Caco-2 (cell line): ENCODE measurements around the gene NDRG3. TPM values are rescaled to one million over a fixed set of nuclear protein-coding genes. Genes with fewer than 3 reads are reported as not detected.

Source experiments
- BruUV-seq: library from RNA; stranded (reverse); fragments of 400-500 nt; replicated peaks from 2 replicates; lab custom pipeline; 2021; lab: Mats Ljungman, UMichigan
- CTCF ChIA-PET: fragments of 300-600 bp; sonication (Branson Sonifier 250); formaldehyde crosslinking; loops from one replicate; lab custom pipeline; 2022; ENCODE audit warnings: antibody characterized with exemption; lab: Charles Lee
- POLR2A ChIA-PET: fragments of 300-600 bp; sonication (Branson Sonifier 250); formaldehyde crosslinking; loops from one replicate; lab custom pipeline; 2022; ENCODE audit warnings: antibody characterized with exemption; lab: Charles Lee
- DNase-seq, 2 experiments: peaks; one replicate each; pipeline versions ENCODE4 v3.0.0 to v3.0.0-alpha.2; 2020 to 2022
- H3K27me3 ChIP-seq: replicated peaks from 2 replicates; pipeline ENCODE4 v1.6.0; 2011; ENCODE audit warnings: low read length; ENCODE audit not compliant: control insufficient read depth, insufficient read depth
- H3K36me3 ChIP-seq: 2 replicates; pipeline ENCODE4 v1.5.1; 2011; ENCODE audit warnings: low read length; ENCODE audit not compliant: control insufficient read depth, insufficient read depth
- H3K4me1 ChIP-seq: fragments of 250-450 bp; sonication (Bioruptor Pico); 2 replicates; pipeline ENCODE4 v1.5.1; 2020; ENCODE audit warnings: mild to moderate bottlenecking
- H3K4me3 ChIP-seq: 2 replicates; pipeline ENCODE4 v1.5.1; 2011; ENCODE audit warnings: low read depth, mild to moderate bottlenecking, control low read depth, low read length
- H3K9me3 ChIP-seq: fragments of 250-450 bp; sonication (Bioruptor Pico); 2 replicates; pipeline ENCODE4 v1.5.1; 2020; ENCODE audit warnings: mild to moderate bottlenecking, moderate library complexity
- H3K27ac Mint-ChIP-seq: one replicate; pipeline ENCODE4 v1.8.0; 2022; ENCODE audit warnings: mixed read lengths; ENCODE audit not compliant: unreplicated experiment
- H3K27me3 Mint-ChIP-seq: one replicate; pipeline ENCODE4 v1.8.0; 2022; ENCODE audit warnings: mixed read lengths; ENCODE audit not compliant: insufficient read depth, unreplicated experiment
- H3K36me3 Mint-ChIP-seq: one replicate; pipeline ENCODE4 v1.8.0; 2022; ENCODE audit warnings: mild to moderate bottlenecking, mixed read lengths; ENCODE audit not compliant: insufficient read depth, unreplicated experiment
- H3K4me1 Mint-ChIP-seq: one replicate; pipeline ENCODE4 v1.8.0; 2022; ENCODE audit warnings: low read depth, mixed read lengths; ENCODE audit not compliant: unreplicated experiment
- H3K4me3 Mint-ChIP-seq: one replicate; pipeline ENCODE4 v1.8.0; 2022; ENCODE audit warnings: mild to moderate bottlenecking, moderate library complexity, mixed read lengths; ENCODE audit not compliant: unreplicated experiment
- H3K9me3 Mint-ChIP-seq: one replicate; pipeline ENCODE4 v1.8.0; 2022; ENCODE audit warnings: mixed read lengths; ENCODE audit not compliant: unreplicated experiment
- CTCF ChIP-seq, 2 experiments: fragments of 200-600 bp in 1 of 2; IDR thresholded peaks; 1 replicate in 1 of 2; 2 replicates in 1 of 2; pipeline versions ENCODE4 v1.5.1 to v1.8.0; 2011 to 2022; ENCODE audit warnings: antibody characterized with exemption in 1 of 2, control low read depth in 1 of 2, inconsistent platforms in 1 of 2, low read depth in 1 of 2, low read length in 1 of 2, mild to moderate bottlenecking in 1 of 2, moderate library complexity in 1 of 2; ENCODE audit not compliant: insufficient read depth in 1 of 2, severe bottlenecking in 1 of 2, unreplicated experiment in 1 of 2
- intact Hi-C: fragments of 100-400 bp; cut with micrococcal nuclease; formaldehyde crosslinking; loops from one replicate; pipeline ENCODE4 v1.10.0; 2022; ENCODE audit not compliant: unreplicated experiment
- total RNA-seq: library from RNA; stranded (reverse); gene quantifications from 2 replicates; pipeline ENCODE4 v1.2.3, GENCODE V29; 2022

The NDRG3 gene
- total RNA-seq, 1 experiment from 2014 or later: 41.5 TPM

DNA sequence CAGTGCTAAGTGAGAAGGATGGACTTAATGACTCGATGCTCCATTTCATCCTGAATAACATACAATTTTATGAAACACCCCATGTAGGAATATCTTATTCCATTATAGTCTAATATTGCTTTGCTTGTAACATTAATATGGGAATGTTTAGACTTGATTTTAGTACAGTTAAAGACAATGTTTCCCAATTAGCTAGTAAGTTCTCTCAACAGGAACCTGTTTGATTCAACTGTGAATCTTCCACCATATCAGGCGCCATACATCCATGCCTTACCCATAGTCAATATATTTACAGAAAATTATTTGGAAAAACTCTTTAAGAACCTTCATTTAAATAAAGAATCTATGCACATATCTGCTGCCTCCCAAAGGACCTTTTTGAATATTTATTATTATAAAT, 3.3 kb downstream of the NDRG3 start:
- Histone ChIP-seq H3K27me3 (no peaks in the 10 kb centered on the region), H3K4me3 (no peak overlapping the region), H3K9me3 (no peaks in the 10 kb centered on the region), H3K4me1 (peaks cover 12% of the 10 kb centered on the region), H3K36me3 (no peaks in the 10 kb centered on the region)
- ChIA-PET CTCF (no interaction called here), POLR2A (interaction anchor here (0.7 kb wide), 1 partner anchor 31 kb away, joined by 3 read pairs; the partner anchor contains the start of gene DSN1)
- intact Hi-C loops: no loop called here
- no peak overlapping the region for H3K4me3 Mint-ChIP-seq
- H3K36me3 Mint-ChIP-seq: no peaks in the 10 kb centered on the region
- BruUV-seq: no TSS peak
- H3K9me3 Mint-ChIP-seq: no peaks in the 10 kb centered on the region
- H3K4me1 Mint-ChIP-seq: peaks cover 21% of the 10 kb centered on the region
- H3K27me3 Mint-ChIP-seq: no peaks in the 10 kb centered on the region
- H3K27ac Mint-ChIP-seq: no peak overlapping the region
- DNase-seq: no peak
- TF ChIP-seq CTCF (IDR thresholded peaks at IDR 0.05; ENCODE audit: insufficient read depth in 1 of 2, low read depth in 1 of 2, low read length in 1 of 2, severe bottlenecking in 1 of 2, unreplicated experiment in 1 of 2): no peak

- Mint-ChIP-seq H3K9me3 (no peaks in the 10 kb centered on the region), H3K4me3 (no peak overlapping the region), H3K36me3 (no peaks in the 10 kb centered on the region), H3K27me3 (no peaks in the 10 kb centered on the region), H3K27ac (no peak overlapping the region), H3K4me1 (peaks cover 21% of the 10 kb centered on the region)
- ChIA-PET POLR2A (interaction anchor here (0.5 kb wide), 1 partner anchor 10 kb away, joined by 3 read pairs; no protein-coding TSS in a partner anchor), CTCF (interaction anchor here (1.2 kb wide), 1 partner anchor 14 kb away, joined by 3 read pairs; no protein-coding TSS in a partner anchor)
- Histone ChIP-seq H3K27me3 (no peaks in the 10 kb centered on the region), H3K9me3 (no peaks in the 10 kb centered on the region), H3K36me3 (no peaks in the 10 kb centered on the region), H3K4me3 (no peak overlapping the region), H3K4me1 (peaks cover 16% of the 10 kb centered on the region)
- no peak for TF ChIP-seq CTCF (IDR thresholded peaks at IDR 0.05; ENCODE audit: insufficient read depth in 1 of 2, low read depth in 1 of 2, low read length in 1 of 2, severe bottlenecking in 1 of 2, unreplicated experiment in 1 of 2)
- peak in 1 of 2 experiments; percentile 18 for DNase-seq
- no TSS peak for BruUV-seq
- intact Hi-C loops: no loop called here
Measured at GRCh38 chr20:36741072-36741471, 4.8 kb downstream of the NDRG3 start.

GRCh38 chr20:36737183-36737499, 8.7 kb downstream of the NDRG3 start:
- Histone ChIP-seq H3K9me3 (no peaks in the 10 kb centered on the region), H3K4me3 (no peak overlapping the region), H3K4me1 (peaks cover 6% of the 10 kb centered on the region; the same call in 1 of the 2 replicates), H3K36me3 (no peaks in the 10 kb centered on the region), H3K27me3 (no peaks in the 10 kb centered on the region)
- H3K36me3 Mint-ChIP-seq: no peaks in the 10 kb centered on the region
- TF ChIP-seq CTCF (IDR thresholded peaks at IDR 0.05; ENCODE audit: insufficient read depth in 1 of 2, low read depth in 1 of 2, low read length in 1 of 2, severe bottlenecking in 1 of 2, unreplicated experiment in 1 of 2): no peak
- H3K9me3 Mint-ChIP-seq: no peaks in the 10 kb centered on the region
- no TSS peak for BruUV-seq
- CTCF ChIA-PET: interaction anchor here (1.4 to 1.9 kb wide), 2 partner anchors 18 to 37 kb away, joined by 7 to 8 read pairs; partner anchors contain the start of gene DSN1
- intact Hi-C loops: no loop called here
- DNase-seq: peak in 1 of 2 experiments; percentile 23
- no peak overlapping the region for H3K27ac Mint-ChIP-seq
- H3K4me1 Mint-ChIP-seq: peaks cover 17% of the 10 kb centered on the region
- no peak overlapping the region for H3K4me3 Mint-ChIP-seq
- H3K27me3 Mint-ChIP-seq: no peaks in the 10 kb centered on the region
- POLR2A ChIA-PET: no interaction called here
